Fibroblast of mammary gland (primary cell): ENCODE measurements around the gene ERAL1.

Experiments used
- DNase-seq: peaks from one replicate; pipeline ENCODE4 v3.0.0-alpha.2; 2010; ENCODE audit warnings: low read depth
- H3K4me3 ChIP-seq: 2 replicates; pipeline ENCODE4 v1.5.1; 2011; ENCODE audit warnings: low read depth, mild to moderate bottlenecking, low read length, moderate library complexity; ENCODE audit not compliant: control insufficient read depth
- CTCF ChIP-seq: conservative IDR thresholded peaks from 2 replicates; pipeline ENCODE4 v1.5.1; 2011; ENCODE audit warnings: low read depth, low read length, inconsistent platforms; ENCODE audit not compliant: control insufficient read depth, insufficient read depth

ERAL1 gene

GRCh38 chr17:28860363-28860808 lies 5.6 kb downstream of the ERAL1 start:
- no peak for DNase-seq
- no peak overlapping the region for H3K4me3 ChIP-seq
- TF ChIP-seq CTCF, result no peak

- TF ChIP-seq CTCF, result no peak
- no peak overlapping the region for H3K4me3 ChIP-seq
- no peak for DNase-seq
Observed at GRCh38 chr17:28861393-28862203, 6.8 kb downstream of the ERAL1 start.

- no peak for DNase-seq
- no peak for TF ChIP-seq CTCF
- H3K4me3 ChIP-seq, result no peak overlapping the region
Observed at GRCh38 chr17:28862561-28862960, 7.7 kb downstream of the ERAL1 start.

- no peak for TF ChIP-seq CTCF
- H3K4me3 ChIP-seq, result no peak overlapping the region
- no peak for DNase-seq
Observed at GRCh38 chr17:28863953-28864352, 9.1 kb downstream of the ERAL1 start.

- H3K4me3 ChIP-seq, result no peak overlapping the region
- DNase-seq, result no peak
- TF ChIP-seq CTCF, result no peak
Observed at GRCh38 chr17:28864991-28865849, 10.4 kb downstream of the ERAL1 start.

GRCh38 chr17:28865946-28866752 lies 11.3 kb downstream of the ERAL1 start:
- no peak overlapping the region for H3K4me3 ChIP-seq
- TF ChIP-seq CTCF, result no peak
- no peak for DNase-seq
